ENCODE measurements around the gene ADGRD1.

DNA sequence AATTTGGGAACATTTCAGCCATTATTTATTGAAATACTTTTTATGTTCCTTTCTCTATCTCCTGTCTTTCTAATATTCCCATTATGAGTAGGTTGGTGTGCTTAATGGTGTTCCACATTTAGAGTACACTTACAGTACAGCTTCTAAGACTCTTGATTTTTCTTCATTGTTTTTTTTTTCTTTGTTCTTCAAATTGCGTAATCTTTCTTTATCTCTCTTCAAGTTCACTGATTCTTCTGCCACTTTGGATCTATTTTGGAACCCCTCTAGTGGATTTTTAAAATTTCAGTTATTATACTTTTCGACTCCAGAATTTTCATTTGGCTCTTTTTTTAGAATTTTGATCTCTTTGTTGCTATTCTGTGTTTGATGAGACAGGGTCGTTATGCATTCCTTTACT, 157.7 kb downstream of the ADGRD1 start:
- TF ChIP-seq, protein P1, sequence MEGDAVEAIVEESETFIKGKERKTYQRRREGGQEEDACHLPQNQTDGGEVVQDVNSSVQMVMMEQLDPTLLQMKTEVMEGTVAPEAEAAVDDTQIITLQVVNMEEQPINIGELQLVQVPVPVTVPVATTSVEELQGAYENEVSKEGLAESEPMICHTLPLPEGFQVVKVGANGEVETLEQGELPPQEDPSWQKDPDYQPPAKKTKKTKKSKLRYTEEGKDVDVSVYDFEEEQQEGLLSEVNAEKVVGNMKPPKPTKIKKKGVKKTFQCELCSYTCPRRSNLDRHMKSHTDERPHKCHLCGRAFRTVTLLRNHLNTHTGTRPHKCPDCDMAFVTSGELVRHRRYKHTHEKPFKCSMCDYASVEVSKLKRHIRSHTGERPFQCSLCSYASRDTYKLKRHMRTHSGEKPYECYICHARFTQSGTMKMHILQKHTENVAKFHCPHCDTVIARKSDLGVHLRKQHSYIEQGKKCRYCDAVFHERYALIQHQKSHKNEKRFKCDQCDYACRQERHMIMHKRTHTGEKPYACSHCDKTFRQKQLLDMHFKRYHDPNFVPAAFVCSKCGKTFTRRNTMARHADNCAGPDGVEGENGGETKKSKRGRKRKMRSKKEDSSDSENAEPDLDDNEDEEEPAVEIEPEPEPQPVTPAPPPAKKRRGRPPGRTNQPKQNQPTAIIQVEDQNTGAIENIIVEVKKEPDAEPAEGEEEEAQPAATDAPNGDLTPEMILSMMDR (IDR thresholded peaks at IDR 0.05) = no peak
- TF ChIP-seq EP300 (IDR thresholded peaks at IDR 0.05) (no peak), POLR2A (IDR thresholded peaks at IDR 0.05; ENCODE audit: low read depth) (no peak), POLR2AphosphoS5 (IDR thresholded peaks at IDR 0.05) (no peak)

All from esophagus muscularis mucosa (tissue), 4 donors.